Natural killer cell treated with Interleukin-12 subunit alpha and Interleukin-12 subunit beta and Interleukin-15 and Interleukin-18, amount 100 ng/mL, for 72 hours (primary cell): ENCODE data around the gene LIPA. TPM values are rescaled to one million over a fixed set of nuclear protein-coding genes. Genes with fewer than 3 reads are reported as not detected.
A peak's percentile ranks its signal among the peaks of the same experiment; 100 is the strongest.
"Not testable (repeated sequence)": the region's sequence is repeated elsewhere in the genome, so short reads cannot be mapped to it uniquely, and the experiment has no call there.

Experiments used
- ATAC-seq, 2 donors: fragments of 150-1000 bp; cut with Tn5 transposase in 1 of 2; sonication (Bioruptor Pico), chemical (Tn5 transposase) in 1 of 2; 2 replicates each; pipeline ENCODE4 v1.10.0; 2021
- DNase-seq: peaks from one replicate; pipeline ENCODE4 v3.0.0; 2022; ENCODE audit warnings: low spot score
- H3K27ac Mint-ChIP-seq, 2 donors: 1 replicate in 1 of 2; 2 replicates in 1 of 2; pipeline ENCODE4 v1.8.0; 2022; ENCODE audit warnings: mixed read lengths in 2 of 2, mild to moderate bottlenecking in 1 of 2, moderate library complexity in 1 of 2
- H3K27me3 Mint-ChIP-seq, 2 donors: 1 replicate in 1 of 2; 2 replicates in 1 of 2; pipeline ENCODE4 v1.8.0; 2022; ENCODE audit warnings: mixed read lengths in 2 of 2
- H3K36me3 Mint-ChIP-seq: one replicate; pipeline ENCODE4 v1.8.0; 2022; ENCODE audit warnings: mixed read lengths
- H3K4me1 Mint-ChIP-seq, 2 donors: 1 replicate in 1 of 2; 2 replicates in 1 of 2; pipeline ENCODE4 v1.8.0; 2022; ENCODE audit warnings: low read depth in 2 of 2, mixed read lengths in 2 of 2, mild to moderate bottlenecking in 1 of 2
- H3K4me3 Mint-ChIP-seq: one replicate; pipeline ENCODE4 v1.8.0; 2022; ENCODE audit warnings: mixed read lengths
- H3K9me3 Mint-ChIP-seq: 2 replicates; pipeline ENCODE4 v1.8.0; 2022; ENCODE audit warnings: mixed read lengths
- total RNA-seq, 2 donors: library from RNA; stranded (reverse); gene quantifications; one replicate each; pipeline ENCODE4 v1.2.3, GENCODE V29; 2022

LIPA gene
- 10 to 100 TPM; 13.0 to 24.8 TPM for total RNA-seq

DNA sequence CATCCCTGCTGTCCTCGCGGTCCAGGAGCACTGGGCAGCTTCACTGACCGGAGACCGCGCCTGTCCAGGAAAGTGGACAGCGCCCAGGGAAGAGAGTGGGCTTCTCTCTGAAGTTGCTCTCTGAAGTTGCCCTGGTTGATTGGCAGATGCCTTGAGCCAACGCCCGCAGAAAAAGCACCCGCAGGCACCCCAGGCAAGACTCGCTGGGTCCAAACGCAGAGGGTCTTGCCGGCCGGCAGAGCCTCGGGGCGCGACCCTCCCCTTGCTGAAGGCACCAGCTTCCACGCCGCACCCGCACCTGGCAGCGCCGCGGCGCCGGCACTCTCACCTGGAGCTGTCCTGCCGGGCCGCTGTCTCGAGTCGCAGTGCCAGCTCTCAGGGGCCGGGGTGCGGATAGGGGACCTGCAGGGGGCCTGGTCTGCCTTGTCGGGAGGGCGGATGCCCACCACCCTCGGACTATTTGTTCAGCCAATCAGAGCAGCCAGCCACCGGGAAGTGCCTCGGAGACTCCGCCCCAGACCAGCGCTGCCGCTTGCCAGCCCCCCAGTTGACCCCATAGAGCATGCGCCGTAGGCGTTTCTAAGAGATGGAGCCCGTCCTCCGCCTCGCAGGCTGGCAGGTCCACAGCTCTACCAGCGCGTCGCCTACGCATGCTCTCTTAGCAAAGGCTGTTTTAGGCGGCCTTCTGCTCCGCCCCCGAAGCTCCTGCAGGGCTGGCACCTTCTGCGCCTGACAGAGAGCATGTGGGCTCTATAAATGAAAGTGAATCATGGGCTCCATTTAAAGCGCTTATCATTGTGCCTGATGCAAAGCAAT lies at the start of gene LIPA:
TSS of gene LIPA (minus strand) at position 367 of the 816 bp plus-strand sequence. CDS start 4,127 bp downstream, outside the sequence.
- ATAC-seq, result peak; percentile 99 to 100
- peaks cover 19 to 25% of the 10 kb centered on the region in 2 donors for H3K4me1 Mint-ChIP-seq
- DNase-seq, result peak; percentile 98
- peak within 1 kb of the TSS; percentile 95 for H3K4me3 Mint-ChIP-seq
- H3K27ac Mint-ChIP-seq, result peak within 1 kb of the TSS in 1 of 2 donors; percentile 77
- H3K36me3 Mint-ChIP-seq, result peaks cover 10% of the 10 kb centered on the region
- H3K9me3 Mint-ChIP-seq, result no peaks in the 10 kb centered on the region
- H3K27me3 Mint-ChIP-seq, result peaks cover 8 to 15% of the 10 kb centered on the region in 2 donors

GRCh38 chr10:89301232-89301631 lies 49.7 kb upstream of the LIPA start:
- no peaks in the 10 kb centered on the region for H3K9me3 Mint-ChIP-seq
- H3K36me3 Mint-ChIP-seq, result peaks cover 14% of the 10 kb centered on the region
- ATAC-seq (peak; percentile 37 to 56), DNase-seq (no peak)
- H3K4me3 Mint-ChIP-seq, result peak overlapping the region; percentile 93
- H3K4me1 Mint-ChIP-seq, result peaks cover 44 to 50% of the 10 kb centered on the region in 2 donors
- H3K27ac Mint-ChIP-seq, result peak overlapping the region; percentile 75 to 91
- peaks cover 0 to 2% of the 10 kb centered on the region in 2 donors for H3K27me3 Mint-ChIP-seq

DNA sequence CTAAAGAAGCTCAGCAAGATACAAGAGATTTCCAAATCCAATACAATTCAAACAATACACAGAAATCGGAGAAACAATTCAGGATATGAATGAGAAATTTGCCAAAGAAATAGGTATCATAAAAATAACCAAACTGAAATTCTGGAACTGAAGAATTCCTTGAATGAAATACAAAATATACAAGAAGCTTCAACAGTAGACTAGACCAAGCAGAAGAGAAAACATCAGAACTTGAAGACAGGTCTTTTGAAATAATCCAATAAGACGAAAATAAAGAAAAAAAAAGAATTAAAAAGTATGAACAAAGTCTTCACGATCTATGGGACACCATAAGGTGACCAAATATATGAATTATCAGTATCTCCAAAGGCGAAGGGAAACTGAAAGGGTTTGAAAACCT lies 47.5 kb upstream of the LIPA start:
- Mint-ChIP-seq H3K36me3 (no peaks in the 10 kb centered on the region), H3K9me3 (no peaks in the 10 kb centered on the region), H3K4me1 (peaks cover 51 to 62% of the 10 kb centered on the region in 2 donors), H3K4me3 (no peak overlapping the region), H3K27ac (no peak overlapping the region), H3K27me3 (peaks cover 0 to 2% of the 10 kb centered on the region in 2 donors)
- no peak for DNase-seq
- ATAC-seq, result no peak

GRCh38 chr10:89297791-89298190 lies 46.2 kb upstream of the LIPA start:
- peaks cover 44 to 52% of the 10 kb centered on the region in 2 donors for H3K4me1 Mint-ChIP-seq
- no peaks in the 10 kb centered on the region for H3K9me3 Mint-ChIP-seq
- H3K27ac Mint-ChIP-seq, result no peak overlapping the region
- ATAC-seq (peak; percentile 63 to 65), DNase-seq (no peak)
- H3K4me3 Mint-ChIP-seq, result no peak overlapping the region
- no peaks in the 10 kb centered on the region for H3K36me3 Mint-ChIP-seq
- peaks cover 0 to 7% of the 10 kb centered on the region in 2 donors for H3K27me3 Mint-ChIP-seq

- no peaks in the 10 kb centered on the region for H3K36me3 Mint-ChIP-seq
- peaks cover 0 to 7% of the 10 kb centered on the region in 2 donors for H3K27me3 Mint-ChIP-seq
- H3K27ac Mint-ChIP-seq, result no peak overlapping the region
- DNase-seq (no peak), ATAC-seq (no peak)
- no peaks in the 10 kb centered on the region for H3K9me3 Mint-ChIP-seq
- H3K4me3 Mint-ChIP-seq, result no peak overlapping the region
- H3K4me1 Mint-ChIP-seq, result peaks cover 40 to 49% of the 10 kb centered on the region in 2 donors
These were observed 45.8 kb upstream of the LIPA start for GRCh38 chr10:89297356-89297755.

GRCh38 chr10:89296220-89296648 lies 44.7 kb upstream of the LIPA start:
- no peaks in the 10 kb centered on the region for H3K9me3 Mint-ChIP-seq
- peaks cover 0 to 7% of the 10 kb centered on the region in 2 donors for H3K27me3 Mint-ChIP-seq
- H3K36me3 Mint-ChIP-seq, result no peaks in the 10 kb centered on the region
- ATAC-seq (no peak), DNase-seq (no peak)
- peak overlapping the region; percentile 45 to 46 for H3K27ac Mint-ChIP-seq
- H3K4me3 Mint-ChIP-seq, result peak overlapping the region; percentile 22
- H3K4me1 Mint-ChIP-seq, result peaks cover 30 to 38% of the 10 kb centered on the region in 2 donors

DNA sequence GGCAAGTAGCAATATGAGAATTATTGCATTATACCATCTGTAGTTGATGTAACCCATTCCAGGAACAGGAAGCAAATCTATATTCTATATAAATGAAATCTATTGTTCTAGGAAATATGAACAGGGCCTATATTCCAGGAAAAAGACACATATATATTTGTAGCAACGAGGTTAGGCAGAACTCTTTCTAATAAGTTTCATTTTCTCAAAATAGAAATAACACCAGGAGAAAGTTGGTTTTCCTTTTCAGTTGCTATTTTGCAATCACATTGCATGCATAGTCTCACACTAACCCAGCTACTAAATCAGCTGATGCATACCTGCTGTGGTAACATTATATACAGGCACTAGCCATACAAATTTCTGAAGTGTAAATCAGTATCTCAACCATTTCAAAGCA lies 44.0 kb upstream of the LIPA start:
- Mint-ChIP-seq H3K4me3 (peak overlapping the region; percentile 22), H3K27me3 (peaks cover 0 to 5% of the 10 kb centered on the region in 2 donors), H3K4me1 (peaks cover 25 to 33% of the 10 kb centered on the region in 2 donors), H3K27ac (peak overlapping the region; percentile 45 to 46), H3K36me3 (no peaks in the 10 kb centered on the region), H3K9me3 (no peaks in the 10 kb centered on the region)
- ATAC-seq (peak; percentile 82 to 90), DNase-seq (no peak)

DNA sequence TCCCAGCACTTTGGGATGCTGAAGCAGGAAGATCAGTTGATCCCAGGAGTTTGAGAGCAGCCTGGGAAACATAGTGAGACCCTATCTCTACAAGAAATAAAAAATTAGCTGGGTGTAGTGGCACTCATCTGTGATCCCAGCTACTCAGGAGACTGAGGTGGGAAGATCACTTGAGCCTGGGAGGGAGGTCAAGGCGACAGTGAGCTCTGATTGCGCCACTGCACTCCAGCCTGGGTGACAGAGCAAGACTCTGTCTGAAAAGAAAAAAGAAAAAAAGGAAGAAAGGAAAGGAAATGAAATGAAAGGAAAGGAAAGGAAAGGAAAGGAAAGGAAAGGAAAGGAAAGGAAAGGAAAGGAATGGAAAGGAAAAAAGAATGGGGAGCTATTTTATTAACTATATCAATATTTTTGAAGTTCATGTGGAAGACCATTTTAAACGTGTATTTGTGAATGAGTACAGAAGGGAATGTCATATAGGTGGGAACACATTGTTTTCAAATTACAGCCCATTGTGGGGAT lies 43.2 kb upstream of the LIPA start:
- Mint-ChIP-seq H3K36me3 (no peaks in the 10 kb centered on the region), H3K4me3 (peak overlapping the region; percentile 65), H3K9me3 (no peaks in the 10 kb centered on the region), H3K4me1 (peaks cover 25 to 33% of the 10 kb centered on the region in 2 donors), H3K27ac (peak overlapping the region; percentile 44 to 68), H3K27me3 (peaks cover 0 to 5% of the 10 kb centered on the region in 2 donors)
- ATAC-seq (no peak), DNase-seq (no peak)

DNA sequence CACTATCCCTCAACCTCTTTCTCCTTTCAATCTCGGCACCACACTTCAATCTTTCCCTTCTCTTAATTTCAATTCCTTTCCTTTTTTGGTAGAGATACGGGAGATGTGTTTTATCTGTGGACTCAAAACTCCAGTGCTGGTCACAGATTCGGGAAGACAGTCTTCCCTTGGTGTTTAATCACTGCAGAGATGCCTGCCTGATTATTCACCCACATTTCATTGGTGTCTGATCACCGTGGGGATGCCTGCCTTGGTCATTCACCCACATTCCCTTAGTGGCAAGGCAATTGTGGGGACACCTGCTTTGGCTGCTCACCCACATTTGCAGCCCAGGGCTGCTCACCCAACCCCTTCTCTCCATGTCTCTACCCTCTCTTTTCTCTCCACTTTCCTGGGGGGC lies 33.7 kb upstream of the LIPA start:
- DNase-seq, H3K4me3 Mint-ChIP-seq, ATAC-seq, H3K36me3 Mint-ChIP-seq, H3K9me3 Mint-ChIP-seq, H3K4me1 Mint-ChIP-seq, H3K27ac Mint-ChIP-seq: not testable (repeated sequence)
- H3K27me3 Mint-ChIP-seq, result peaks cover 18 to 20% of the 10 kb centered on the region in 2 donors

DNA sequence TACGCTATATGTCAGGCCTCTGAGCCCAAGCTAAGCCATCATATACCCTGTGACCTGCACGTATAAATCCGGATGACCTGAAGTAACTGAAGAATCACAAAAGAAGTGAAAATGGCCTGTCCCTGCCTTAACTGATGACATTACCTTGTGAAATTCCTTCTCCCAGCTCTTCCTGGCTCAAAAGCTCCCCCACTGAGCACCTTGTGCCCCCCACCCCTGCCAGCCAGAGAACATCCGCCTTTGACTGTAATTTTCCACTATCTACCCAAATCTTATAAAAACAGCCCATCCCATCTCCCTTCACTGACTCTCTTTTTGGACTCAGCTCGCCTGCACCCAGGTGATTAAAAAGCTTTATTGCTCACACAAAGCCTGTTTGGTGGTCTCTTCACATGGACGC lies 33.1 kb upstream of the LIPA start:
- not testable (repeated sequence) for H3K4me1 Mint-ChIP-seq, H3K4me3 Mint-ChIP-seq, H3K27ac Mint-ChIP-seq, H3K36me3 Mint-ChIP-seq, DNase-seq, H3K9me3 Mint-ChIP-seq, ATAC-seq
- H3K27me3 Mint-ChIP-seq, result peaks cover 18 to 20% of the 10 kb centered on the region in 2 donors

- H3K36me3 Mint-ChIP-seq, result no peaks in the 10 kb centered on the region
- H3K4me1 Mint-ChIP-seq, result no peaks in the 10 kb centered on the region
- no peak for ATAC-seq
- no peak for DNase-seq
- peaks cover 20% of the 10 kb centered on the region in 2 donors for H3K27me3 Mint-ChIP-seq
- H3K4me3 Mint-ChIP-seq, result no peak overlapping the region
- H3K27ac Mint-ChIP-seq, result no peak overlapping the region
- H3K9me3 Mint-ChIP-seq, result no peaks in the 10 kb centered on the region
These were observed 32.4 kb upstream of the LIPA start for GRCh38 chr10:89283936-89284475.

DNA sequence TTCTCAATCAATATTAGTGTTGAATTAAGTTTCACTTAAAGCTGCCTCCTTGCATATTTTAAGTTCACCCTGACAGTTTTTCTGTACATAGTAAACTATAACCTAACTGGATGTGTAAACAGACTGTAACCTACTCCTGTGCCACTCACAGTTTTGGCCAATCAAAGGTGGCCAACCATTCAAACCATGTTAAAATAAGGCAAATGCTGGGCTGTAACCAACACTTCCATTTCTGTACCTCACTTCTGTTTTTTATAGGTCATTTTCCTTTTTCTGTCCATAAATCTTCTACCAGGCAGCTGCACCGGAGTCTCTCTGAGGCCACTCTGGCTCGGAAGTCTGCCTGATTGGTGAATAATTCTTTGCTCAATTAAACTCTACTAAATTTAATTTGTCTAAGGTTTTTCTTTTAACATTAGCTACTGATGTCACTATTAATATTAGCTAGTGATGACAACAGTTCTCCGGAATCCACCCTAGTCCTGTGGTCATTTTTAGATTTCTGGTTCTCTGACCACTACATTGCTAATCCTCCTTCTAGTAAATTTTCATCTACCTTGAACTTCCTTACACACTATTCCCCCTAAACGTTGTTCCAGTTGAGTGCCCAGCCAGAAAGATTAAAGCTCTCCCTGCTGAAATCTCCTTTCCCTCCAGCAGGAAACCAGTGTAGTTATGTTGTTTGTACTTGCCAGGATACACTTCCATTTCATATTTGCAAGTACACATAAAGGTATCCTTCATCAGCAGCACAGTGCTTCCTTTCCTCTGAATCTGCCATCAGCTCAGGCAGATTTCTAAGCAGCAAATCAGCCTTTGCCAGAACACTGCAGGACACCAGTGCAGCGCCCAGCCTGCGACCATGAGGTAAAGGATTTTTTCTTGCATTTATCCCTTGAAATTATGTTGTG lies 31.7 kb upstream of the LIPA start:
- peaks cover 20% of the 10 kb centered on the region in 2 donors for H3K27me3 Mint-ChIP-seq
- H3K36me3 Mint-ChIP-seq, result no peaks in the 10 kb centered on the region
- ATAC-seq (no peak), DNase-seq (no peak)
- no peak overlapping the region for H3K27ac Mint-ChIP-seq
- H3K4me3 Mint-ChIP-seq, result no peak overlapping the region
- H3K4me1 Mint-ChIP-seq, result no peaks in the 10 kb centered on the region
- H3K9me3 Mint-ChIP-seq, result no peaks in the 10 kb centered on the region

- no peaks in the 10 kb centered on the region for H3K36me3 Mint-ChIP-seq
- no peaks in the 10 kb centered on the region for H3K9me3 Mint-ChIP-seq
- H3K27me3 Mint-ChIP-seq, result peaks cover 20 to 31% of the 10 kb centered on the region in 2 donors
- no peak overlapping the region for H3K4me3 Mint-ChIP-seq
- H3K27ac Mint-ChIP-seq, result no peak overlapping the region
- no peaks in the 10 kb centered on the region for H3K4me1 Mint-ChIP-seq
- DNase-seq (no peak), ATAC-seq (no peak)
These were observed 30.2 kb upstream of the LIPA start for GRCh38 chr10:89281606-89282395.
